ENCODE results near the gene ALPL. TPM values are rescaled to one million over a fixed set of nuclear protein-coding genes. Genes with fewer than 3 reads are reported as not detected.

The ALPL gene
- polyA plus RNA-seq, 3 donors = not detected

GRCh38 chr1:21559788-21560567, 50.8 kb downstream of the ALPL start:
- DNase-seq = no peak
- WGBS (ENCODE audit: insufficient coverage) = 80% methylated on average over 3 of the region's 5 CpGs
- H3K27me3 ChIP-seq (ENCODE audit: control insufficient read depth in 2 of 2, insufficient read depth in 2 of 2, low read length in 2 of 2) = peaks cover 0 to 2% of the 10 kb centered on the region in 2 donors
- Mint-ChIP-seq H3K27me3 (ENCODE audit: low read depth in 3 of 3) (peaks cover 27 to 44% (median 30%) of the 10 kb centered on the region in 3 donors), H3K4me1 (no peaks in the 10 kb centered on the region), H3K9me3 (peaks cover 0 to 3% (median 0%) of the 10 kb centered on the region in 7 donors), H3K4me3 (no peak overlapping the region), H3K27ac (no peak overlapping the region), H3K36me3 (no peaks in the 10 kb centered on the region)
- H3K9ac ChIP-seq (ENCODE audit: insufficient read depth, low read length, poor library complexity, severe bottlenecking) = no peak overlapping the region
- TF ChIP-seq, protein P1, sequence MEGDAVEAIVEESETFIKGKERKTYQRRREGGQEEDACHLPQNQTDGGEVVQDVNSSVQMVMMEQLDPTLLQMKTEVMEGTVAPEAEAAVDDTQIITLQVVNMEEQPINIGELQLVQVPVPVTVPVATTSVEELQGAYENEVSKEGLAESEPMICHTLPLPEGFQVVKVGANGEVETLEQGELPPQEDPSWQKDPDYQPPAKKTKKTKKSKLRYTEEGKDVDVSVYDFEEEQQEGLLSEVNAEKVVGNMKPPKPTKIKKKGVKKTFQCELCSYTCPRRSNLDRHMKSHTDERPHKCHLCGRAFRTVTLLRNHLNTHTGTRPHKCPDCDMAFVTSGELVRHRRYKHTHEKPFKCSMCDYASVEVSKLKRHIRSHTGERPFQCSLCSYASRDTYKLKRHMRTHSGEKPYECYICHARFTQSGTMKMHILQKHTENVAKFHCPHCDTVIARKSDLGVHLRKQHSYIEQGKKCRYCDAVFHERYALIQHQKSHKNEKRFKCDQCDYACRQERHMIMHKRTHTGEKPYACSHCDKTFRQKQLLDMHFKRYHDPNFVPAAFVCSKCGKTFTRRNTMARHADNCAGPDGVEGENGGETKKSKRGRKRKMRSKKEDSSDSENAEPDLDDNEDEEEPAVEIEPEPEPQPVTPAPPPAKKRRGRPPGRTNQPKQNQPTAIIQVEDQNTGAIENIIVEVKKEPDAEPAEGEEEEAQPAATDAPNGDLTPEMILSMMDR (IDR thresholded peaks at IDR 0.05) = no peak
- no peak overlapping the region for H3K27ac ChIP-seq (ENCODE audit: low read depth in 1 of 2, low read length in 2 of 2)
- H2AFZ ChIP-seq (ENCODE audit: insufficient read depth, low read depth, low read length, poor library complexity, severe bottlenecking) = no peak overlapping the region
- H3K4me2 ChIP-seq (replicated peaks; ENCODE audit: extremely low read depth, low read length, poor library complexity, severe bottlenecking) = no peak overlapping the region
- H3K4me3 ChIP-seq (replicated peaks in 1 of 3; ENCODE audit: low read depth in 2 of 3, low read length in 3 of 3) = no peak overlapping the region
- no peaks in the 10 kb centered on the region for H3K4me1 ChIP-seq (ENCODE audit: control insufficient read depth in 1 of 2, insufficient read depth in 2 of 2, low read length in 2 of 2)
- H4K20me1 ChIP-seq (ENCODE audit: insufficient read depth, low read length) = no peaks in the 10 kb centered on the region
- no peaks in the 10 kb centered on the region for H3K36me3 ChIP-seq (replicated peaks in 1 of 2; ENCODE audit: control insufficient read depth in 1 of 2, insufficient read depth in 2 of 2, low read length in 2 of 2)
- no peaks in the 10 kb centered on the region for H3K79me2 ChIP-seq (ENCODE audit: insufficient read depth, low read length)
- no peaks in the 10 kb centered on the region for H3K9me3 ChIP-seq (replicated peaks in 1 of 2; ENCODE audit: control insufficient read depth in 1 of 2, insufficient read depth in 1 of 2, low read length in 2 of 2)
- intact Hi-C loops (cut with micrococcal nuclease) = no loop called here

DNA sequence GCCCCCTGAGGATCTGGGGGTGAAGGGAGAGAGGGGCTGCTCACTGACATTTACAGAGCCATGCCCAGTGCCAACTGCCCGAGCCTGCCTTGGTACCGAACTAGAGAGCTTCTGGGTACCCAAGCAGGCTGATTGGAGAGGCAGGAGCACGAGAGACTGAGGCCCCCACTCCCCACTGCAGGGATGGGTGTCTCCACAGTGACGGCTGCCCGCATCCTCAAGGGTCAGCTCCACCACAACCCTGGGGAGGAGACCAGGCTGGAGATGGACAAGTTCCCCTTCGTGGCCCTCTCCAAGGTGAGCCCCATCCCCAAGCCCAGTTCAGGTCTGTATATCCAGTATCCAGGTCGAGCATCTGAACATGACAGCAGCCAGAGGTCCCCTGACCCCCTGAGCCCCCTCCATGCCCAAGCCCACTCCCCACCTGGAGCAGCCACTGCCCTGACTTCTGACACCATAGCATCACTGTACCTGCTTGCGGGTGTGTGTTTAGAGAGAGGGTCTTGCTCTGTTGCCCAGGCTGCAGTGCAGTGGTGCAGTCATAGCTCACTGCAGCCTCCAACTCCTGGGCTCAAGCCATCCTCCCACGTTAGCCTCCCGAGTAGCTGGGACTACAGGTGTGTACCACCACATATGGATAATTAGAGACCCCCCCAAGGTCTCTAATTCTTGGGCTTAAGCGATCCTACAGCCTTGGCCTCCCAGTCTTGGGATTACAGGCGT, 51.9 kb downstream of the ALPL start:
- H2AFZ ChIP-seq (ENCODE audit: insufficient read depth, low read depth, low read length, poor library complexity, severe bottlenecking) = no peak overlapping the region
- H3K4me3 Mint-ChIP-seq = no peak overlapping the region
- no peak overlapping the region for H3K4me3 ChIP-seq (replicated peaks in 1 of 3; ENCODE audit: low read depth in 2 of 3, low read length in 3 of 3)
- no peak for DNase-seq
- H3K27me3 ChIP-seq (ENCODE audit: control insufficient read depth in 2 of 2, insufficient read depth in 2 of 2, low read length in 2 of 2) = peaks cover 0 to 2% of the 10 kb centered on the region in 2 donors
- no peaks in the 10 kb centered on the region for H3K36me3 ChIP-seq (replicated peaks in 1 of 2; ENCODE audit: control insufficient read depth in 1 of 2, insufficient read depth in 2 of 2, low read length in 2 of 2)
- H3K9ac ChIP-seq (ENCODE audit: insufficient read depth, low read length, poor library complexity, severe bottlenecking) = no peak overlapping the region
- intact Hi-C loops (cut with micrococcal nuclease) = no loop called here
- no peak overlapping the region for H3K27ac ChIP-seq (ENCODE audit: low read depth in 1 of 2, low read length in 2 of 2)
- peaks cover 21 to 39% (median 23%) of the 10 kb centered on the region in 3 donors for H3K27me3 Mint-ChIP-seq (ENCODE audit: low read depth in 3 of 3)
- H3K4me2 ChIP-seq (replicated peaks; ENCODE audit: extremely low read depth, low read length, poor library complexity, severe bottlenecking) = no peak overlapping the region
- H3K79me2 ChIP-seq (ENCODE audit: insufficient read depth, low read length) = no peaks in the 10 kb centered on the region
- H3K9me3 ChIP-seq (replicated peaks in 1 of 2; ENCODE audit: control insufficient read depth in 1 of 2, insufficient read depth in 1 of 2, low read length in 2 of 2) = no peaks in the 10 kb centered on the region
- H3K4me1 Mint-ChIP-seq = no peaks in the 10 kb centered on the region
- 90% methylated on average over 10 of the region's 12 CpGs for WGBS (ENCODE audit: insufficient coverage)
- no peaks in the 10 kb centered on the region for H3K36me3 Mint-ChIP-seq
- no peak overlapping the region for H3K27ac Mint-ChIP-seq
- H3K9me3 Mint-ChIP-seq = peaks cover 0 to 3% (median 0%) of the 10 kb centered on the region in 7 donors
- TF ChIP-seq, protein P1 (IDR thresholded peaks at IDR 0.05) = no peak
- H3K4me1 ChIP-seq (ENCODE audit: control insufficient read depth in 1 of 2, insufficient read depth in 2 of 2, low read length in 2 of 2) = no peaks in the 10 kb centered on the region
- no peaks in the 10 kb centered on the region for H4K20me1 ChIP-seq (ENCODE audit: insufficient read depth, low read length)
